Hepatic stellate cell (primary cell): Measurements from ENCODE around the gene OVCH1.
A peak's percentile ranks its signal among the peaks of the same experiment; 100 is the strongest.
"Not testable (repeated sequence)": the region's sequence is repeated elsewhere in the genome, so short reads cannot be mapped to it uniquely, and the experiment has no call there.

ENCODE experiments used
- DNase-seq: peaks from one replicate; pipeline ENCODE4 v3.0.0; 2011; ENCODE audit warnings: low spot score

OVCH1 gene

GRCh38 chr12:29492891-29493290 lies 4.6 kb downstream of the OVCH1 start:
- no peak for DNase-seq

DNA sequence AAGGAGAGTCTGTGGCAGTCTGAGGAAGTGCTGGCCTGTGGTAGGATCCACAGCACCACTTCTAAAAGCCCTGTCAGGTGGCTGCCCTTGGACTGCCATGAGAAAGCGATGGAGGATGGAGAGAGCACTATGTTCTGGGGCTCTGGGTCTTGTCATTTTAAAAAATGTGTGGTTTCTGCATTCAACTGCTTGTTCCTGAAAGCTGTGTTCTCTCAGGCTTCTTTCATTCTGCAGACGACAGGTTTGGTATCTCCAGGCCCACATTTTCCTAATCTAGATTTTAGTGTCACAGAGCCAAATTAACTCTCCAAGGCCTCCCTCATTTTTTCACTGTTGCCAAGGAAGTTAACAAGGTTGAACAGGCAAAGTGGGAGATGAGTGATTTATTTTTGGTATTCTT lies 10.5 kb downstream of the OVCH1 start:
- DNase-seq = no peak

DNA sequence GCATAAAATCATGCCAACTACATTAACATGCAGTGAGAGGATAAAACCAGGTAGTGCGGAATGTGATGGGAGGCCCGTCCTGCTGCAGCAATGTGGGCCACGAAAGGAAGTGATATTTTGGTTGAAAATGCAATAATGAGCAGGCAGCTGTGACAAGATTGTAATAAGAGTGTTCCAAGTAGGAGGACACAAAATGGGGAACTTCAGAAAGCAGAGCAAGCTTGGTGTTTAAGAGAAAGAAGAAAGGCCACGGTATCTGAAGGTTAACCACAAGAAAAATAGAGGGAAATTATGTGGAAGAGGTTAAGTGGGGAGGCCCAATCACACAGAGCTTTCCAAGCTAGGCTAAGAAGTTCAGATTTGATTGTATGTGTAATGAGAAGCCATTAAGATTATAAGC lies 34.3 kb downstream of the OVCH1 start:
- no peak for DNase-seq

- DNase-seq = no peak
These were observed 37.4 kb downstream of the OVCH1 start for GRCh38 chr12:29460082-29460481.

DNA sequence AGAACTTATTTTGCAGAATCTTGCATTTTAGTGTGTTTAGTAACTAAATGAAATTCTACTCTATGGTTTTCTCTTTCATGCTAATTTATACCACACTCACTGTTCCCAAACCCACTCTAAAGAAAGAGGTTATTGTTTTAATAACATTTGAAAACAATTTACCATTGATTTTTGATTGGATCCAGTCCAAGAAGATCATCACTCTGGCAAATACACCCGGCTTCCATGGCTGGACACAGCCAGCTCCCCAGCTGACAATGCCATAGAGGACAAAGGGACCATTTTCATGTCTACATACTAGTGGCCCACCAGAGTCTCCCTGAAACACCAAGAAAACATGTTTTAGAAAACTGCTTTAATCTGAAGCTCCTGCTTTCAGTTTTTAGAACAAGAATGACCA lies 42.4 kb downstream of the OVCH1 start:
- DNase-seq = no peak

DNA sequence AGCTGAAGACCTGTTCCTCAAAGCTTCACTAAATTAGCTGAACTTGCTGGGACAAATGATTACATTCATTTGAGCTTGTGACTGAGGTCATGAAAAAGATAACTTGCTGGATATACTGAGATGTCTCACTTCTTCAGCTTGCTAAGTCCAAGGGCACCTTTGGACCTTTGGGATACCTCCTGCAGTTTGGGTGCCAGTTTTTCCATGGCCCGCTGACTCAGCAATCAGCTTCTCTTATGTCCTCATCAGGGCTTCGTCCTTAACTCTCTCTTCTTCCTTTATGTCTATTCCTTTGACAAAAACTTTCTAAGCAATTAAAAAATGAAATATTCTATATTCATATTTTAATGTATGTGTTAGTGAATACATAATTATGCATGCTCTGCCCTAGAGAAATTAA lies 45.6 kb downstream of the OVCH1 start:
- DNase-seq = no peak

DNA sequence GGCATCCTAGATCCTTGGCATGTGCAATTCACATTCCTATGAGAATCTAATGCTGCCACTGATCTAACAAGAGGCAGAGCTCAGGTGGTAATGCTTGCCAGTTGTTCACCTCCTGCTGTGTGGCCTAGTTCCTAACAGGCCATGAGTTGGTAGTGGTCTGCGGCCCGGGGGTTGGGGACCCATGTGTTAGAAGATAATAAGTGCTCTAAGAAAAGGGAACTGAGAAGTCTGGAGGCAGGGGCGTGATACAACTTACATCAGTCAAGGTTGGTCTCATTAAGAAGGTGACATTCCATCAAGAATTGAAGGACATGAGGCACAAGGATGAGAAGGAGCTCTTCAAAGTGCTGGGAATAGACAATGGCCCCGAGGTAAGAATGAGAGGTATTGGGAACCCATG lies 49.3 kb downstream of the OVCH1 start:
- DNase-seq = no peak

DNA sequence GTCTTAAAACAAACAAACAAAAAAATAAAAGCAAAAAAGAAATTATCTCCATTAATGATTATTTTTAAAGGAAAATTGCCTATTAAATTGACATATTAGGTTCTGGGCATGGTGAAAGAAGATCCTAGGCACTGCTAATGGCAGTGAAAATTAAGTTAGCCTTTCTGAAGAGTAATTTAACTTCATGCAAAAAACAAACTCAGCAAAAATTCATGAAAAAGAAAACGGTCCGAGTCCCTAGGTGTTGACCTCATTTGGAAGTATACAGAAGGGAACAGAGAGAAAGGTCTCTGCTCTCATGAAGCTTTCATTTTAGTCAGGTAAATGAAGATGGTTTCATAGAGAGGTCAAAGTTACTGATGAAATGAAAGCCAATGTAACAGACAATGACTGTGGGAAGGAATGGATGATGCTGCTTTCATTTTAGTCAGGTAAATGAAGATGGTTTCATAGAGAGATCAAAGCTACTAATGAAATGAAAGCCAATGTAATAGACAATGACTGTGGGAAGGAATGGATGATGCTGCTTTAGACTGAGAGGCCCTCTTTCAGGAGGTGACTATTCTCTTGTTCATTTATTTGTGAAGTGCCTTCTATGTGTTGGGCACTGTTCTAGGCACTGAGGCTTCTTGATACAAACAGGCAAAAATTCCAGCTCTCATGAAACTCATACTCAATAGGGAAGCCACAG lies 50.1 kb downstream of the OVCH1 start:
- no peak for DNase-seq

- DNase-seq = no peak
These were observed 58.0 kb downstream of the OVCH1 start for GRCh38 chr12:29439506-29439905.

DNA sequence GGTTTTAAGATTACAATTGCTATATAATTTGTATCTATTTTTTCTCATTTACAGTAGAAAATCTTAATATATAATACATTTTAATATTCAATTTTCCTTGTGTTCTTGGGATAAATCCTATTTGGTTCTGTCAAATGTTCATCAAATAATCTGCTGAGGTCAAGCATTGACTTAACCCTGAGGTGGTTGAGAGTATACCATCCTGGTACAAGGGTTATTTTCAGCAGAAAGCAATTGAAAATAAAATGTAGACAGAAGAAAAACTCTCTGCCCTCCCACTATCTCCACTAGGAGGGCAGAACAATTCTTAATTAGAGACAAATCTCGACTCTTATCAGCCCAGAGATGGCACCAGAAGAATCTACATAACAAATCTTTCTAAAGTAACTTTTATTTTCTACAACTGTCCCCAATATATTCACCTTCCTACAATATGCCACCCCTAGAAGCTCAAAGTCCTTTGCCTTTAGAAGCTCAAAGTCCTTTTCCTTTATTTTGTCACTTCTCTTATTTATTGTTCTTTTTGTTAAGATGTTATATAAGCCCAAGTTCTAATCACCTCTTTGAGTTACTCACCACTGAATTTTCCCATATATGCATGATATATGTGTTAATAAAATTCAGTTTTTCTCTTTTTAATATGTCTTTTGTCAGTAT lies 58.6 kb downstream of the OVCH1 start:
- no peak for DNase-seq

GRCh38 chr12:29437575-29437974 lies 59.9 kb downstream of the OVCH1 start:
- DNase-seq = no peak

- not testable (repeated sequence) for DNase-seq
These were observed 60.7 kb downstream of the OVCH1 start for GRCh38 chr12:29436815-29437214.

DNA sequence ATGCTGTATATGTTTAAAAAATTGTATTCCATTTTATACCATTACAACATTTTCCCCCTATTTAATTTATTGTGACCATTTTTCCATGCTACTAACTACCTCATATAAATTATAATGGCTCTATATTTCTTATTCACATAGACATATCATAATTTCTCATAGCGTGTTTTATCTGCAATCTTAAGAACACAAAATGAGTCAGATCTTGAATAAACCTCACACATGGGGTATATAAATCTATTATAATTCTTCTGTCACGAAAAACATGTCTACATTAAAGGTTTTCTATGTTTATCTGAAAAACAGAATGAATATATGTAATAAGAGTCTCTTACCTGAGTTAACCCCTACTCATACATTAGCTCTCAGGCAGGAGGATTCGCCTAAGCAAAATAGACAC lies 66.0 kb downstream of the OVCH1 start:
- DNase-seq = no peak

DNA sequence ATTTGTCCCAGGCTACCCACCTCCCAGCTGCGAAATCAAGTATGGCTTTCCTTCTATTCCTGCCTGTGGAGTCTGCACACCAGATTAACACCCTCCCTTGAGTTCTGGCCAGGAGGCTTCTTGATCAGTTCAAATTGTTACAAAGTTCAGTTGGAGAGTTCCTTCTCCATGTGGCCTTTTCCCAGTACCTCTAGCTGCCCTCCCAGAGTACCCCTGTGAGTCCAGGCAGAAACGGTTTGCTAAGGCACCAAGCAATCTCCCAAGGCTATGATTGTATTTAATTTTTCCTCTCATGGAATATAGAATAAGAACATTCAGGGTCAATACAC lies 66.8 kb downstream of the OVCH1 start:
- no peak for DNase-seq

- no peak for DNase-seq
These were observed 67.3 kb downstream of the OVCH1 start for GRCh38 chr12:29429999-29430715.

- DNase-seq = peak; percentile 11
These were observed 68.9 kb downstream of the OVCH1 start for GRCh38 chr12:29428633-29429032.

DNA sequence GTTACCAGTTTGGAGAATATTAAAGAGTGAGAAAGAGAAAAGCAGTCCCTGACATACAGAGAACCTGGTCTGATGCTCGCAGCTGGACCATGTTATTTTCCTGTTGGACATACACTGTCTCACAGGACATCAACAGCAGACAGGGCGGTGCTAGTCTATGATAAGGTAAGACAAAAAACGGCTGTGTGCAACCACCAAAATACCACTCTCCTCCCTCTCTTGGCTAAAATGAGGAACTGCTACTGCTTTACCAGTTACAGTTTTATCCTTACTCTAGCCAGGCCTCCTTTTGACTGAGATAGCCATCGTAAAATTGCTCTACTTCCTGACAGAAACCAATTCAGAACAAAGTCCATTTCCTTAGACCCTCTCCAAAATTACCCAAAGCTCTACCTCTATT lies 69.5 kb downstream of the OVCH1 start:
- no peak for DNase-seq

DNA sequence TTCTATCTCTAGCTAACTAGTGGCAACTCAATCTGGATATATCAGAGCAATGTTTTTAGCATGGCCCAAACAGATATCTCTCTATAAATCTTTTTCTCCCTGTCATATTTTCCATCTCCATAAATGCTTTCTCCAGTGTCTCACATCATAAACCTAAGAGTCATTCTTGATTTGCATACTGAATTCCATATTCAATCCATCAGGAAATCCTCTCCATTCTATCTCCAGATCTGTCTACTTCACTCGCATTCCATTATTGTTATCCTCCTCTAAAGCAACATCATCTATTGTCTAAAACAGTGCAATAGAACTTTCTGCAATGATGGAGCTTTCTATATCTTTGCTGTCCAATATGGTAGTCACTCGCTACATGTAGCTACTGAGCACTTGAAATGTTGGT lies 71.0 kb downstream of the OVCH1 start:
- no peak for DNase-seq

- DNase-seq = no peak
These were observed 71.8 kb downstream of the OVCH1 start for GRCh38 chr12:29425722-29426121.

DNA sequence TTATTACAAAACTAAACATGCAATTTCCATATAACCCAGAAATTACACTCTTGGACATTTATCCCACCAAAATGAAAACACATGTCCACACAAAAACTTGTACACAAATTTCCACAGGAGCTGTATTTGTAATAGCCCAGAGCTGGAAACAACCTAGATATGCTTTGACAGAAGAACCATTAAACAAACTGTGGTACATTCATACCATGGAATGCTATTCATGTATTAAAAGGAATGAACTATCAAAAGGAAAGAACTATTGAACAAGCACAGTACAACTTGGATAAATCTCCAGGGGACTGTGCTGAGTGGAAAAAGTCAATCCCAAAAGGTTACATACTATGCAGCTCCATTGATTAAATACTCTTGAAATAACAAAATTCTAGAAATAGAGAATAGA lies 80.7 kb downstream of the OVCH1 start:
- DNase-seq = no peak

DNA sequence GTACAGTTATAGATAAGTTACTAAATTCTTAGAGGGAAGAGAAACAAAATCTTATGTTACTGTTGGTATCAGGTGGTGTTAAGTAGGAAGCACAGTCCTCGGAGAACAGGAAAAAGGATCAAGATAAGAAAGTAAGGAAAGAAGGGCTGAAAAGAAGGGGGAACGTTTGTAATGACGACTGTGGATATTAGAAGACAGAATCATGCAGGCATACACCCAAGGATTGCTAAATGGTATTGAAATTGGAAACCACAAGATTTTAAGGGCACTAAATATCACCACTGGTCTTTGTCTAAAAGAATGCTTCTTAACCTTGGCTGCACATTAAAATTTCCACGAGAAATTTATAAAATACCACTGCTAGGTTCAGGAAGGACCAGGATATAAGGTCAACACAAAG lies 82.4 kb downstream of the OVCH1 start:
- DNase-seq = no peak

DNA sequence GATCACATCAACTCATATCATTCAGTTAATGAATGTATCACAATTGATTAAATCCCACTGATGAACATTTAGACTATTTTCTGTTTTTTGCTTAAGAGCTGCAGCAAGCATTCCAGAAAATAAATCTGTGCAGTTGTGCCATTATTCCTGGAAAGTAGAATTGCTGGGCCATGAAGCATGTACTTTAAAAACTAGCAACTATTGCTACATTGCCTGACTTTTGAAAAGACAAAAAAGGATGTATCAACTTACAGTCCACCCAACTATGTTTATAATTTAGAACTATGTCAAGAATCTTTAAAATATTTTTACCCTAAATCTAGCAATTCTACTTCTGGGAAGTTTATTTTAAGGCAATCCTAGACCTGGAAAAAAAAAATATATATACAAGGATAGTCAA lies 83.1 kb downstream of the OVCH1 start:
- DNase-seq = no peak

GRCh38 chr12:29405561-29405960 lies 91.9 kb downstream of the OVCH1 start:
- no peak for DNase-seq

GRCh38 chr12:29403991-29404390 lies 93.5 kb downstream of the OVCH1 start:
- no peak for DNase-seq
